A673 (cell line): ENCODE measurements around the gene CHRNA7. TPM values are rescaled to one million over a fixed set of nuclear protein-coding genes. Genes with fewer than 3 reads are reported as not detected.

Source experiments
- BruUV-seq: library from RNA; stranded (reverse); fragments of 400-500 nt; replicated peaks from 2 replicates; lab custom pipeline; 2021; lab: Mats Ljungman, UMichigan
- CTCF ChIA-PET: fragments of 300-600 bp; sonication (Branson Sonifier 250); formaldehyde crosslinking; loops from one replicate; lab custom pipeline; 2022; ENCODE audit warnings: antibody characterized with exemption; lab: Charles Lee
- POLR2A ChIA-PET: fragments of 300-600 bp; sonication (Branson Sonifier 250); formaldehyde crosslinking; loops from one replicate; lab custom pipeline; 2022; ENCODE audit warnings: antibody characterized with exemption; ENCODE audit not compliant: low non-redundant PET; lab: Charles Lee
- DNase-seq: peaks from one replicate; pipeline ENCODE4 v3.0.0-alpha.2; 2015; ENCODE audit warnings: low spot score
- H3K27ac ChIP-seq: fragments of 200-600 bp; sonication (generic); 2 replicates; pipeline ENCODE4 v1.5.1; 2016; ENCODE audit warnings: mixed run types, low read depth, mild to moderate bottlenecking, mixed read lengths, antibody characterized with exemption, low read length; ENCODE audit not compliant: poor library complexity, severe bottlenecking
- H3K27me3 ChIP-seq: fragments of 200-600 bp; sonication (generic); replicated peaks from 2 replicates; pipeline ENCODE4 v1.6.1; 2017; ENCODE audit warnings: mixed run types, low read depth, mild to moderate bottlenecking, mixed read lengths, antibody characterized with exemption, low read length; ENCODE audit not compliant: insufficient read depth, poor library complexity
- H3K36me3 ChIP-seq: fragments of 200-600 bp; sonication (generic); 2 replicates; pipeline ENCODE4 v1.6.1; 2016; ENCODE audit warnings: mixed run types, mild to moderate bottlenecking, mixed read lengths, antibody characterized with exemption, low read length; ENCODE audit not compliant: insufficient read depth, poor library complexity, severe bottlenecking
- H3K4me1 ChIP-seq: fragments of 200-600 bp; sonication (generic); 2 replicates; pipeline ENCODE4 v1.6.1; 2017; ENCODE audit warnings: mixed run types, mild to moderate bottlenecking, mixed read lengths, antibody characterized with exemption, low read length; ENCODE audit not compliant: insufficient read depth, poor library complexity, severe bottlenecking
- H3K4me3 ChIP-seq: fragments of 200-600 bp; sonication (generic); 2 replicates; pipeline ENCODE4 v1.5.1; 2016; ENCODE audit warnings: low read depth, mixed run types, mild to moderate bottlenecking, mixed read lengths, low read length; ENCODE audit not compliant: poor library complexity, severe bottlenecking
- H3K9me3 ChIP-seq: fragments of 200-600 bp; sonication (generic); 2 replicates; pipeline ENCODE4 v1.6.1; 2016; ENCODE audit warnings: mixed run types, low read depth, mild to moderate bottlenecking, mixed read lengths, antibody characterized with exemption, low read length; ENCODE audit not compliant: poor library complexity, severe bottlenecking
- EZH2 ChIP-seq: fragments of 200-600 bp; sonication (generic); IDR thresholded peaks from 2 replicates; pipeline ENCODE4 v1.6.1; 2017; ENCODE audit warnings: borderline replicate concordance, low read depth, mild to moderate bottlenecking, mixed read lengths, antibody characterized with exemption, low read length; ENCODE audit not compliant: poor library complexity, severe bottlenecking
- intact Hi-C: fragments of 100-400 bp; cut with micrococcal nuclease; formaldehyde crosslinking; loops from one replicate; pipeline ENCODE4 v1.10.0; 2022; ENCODE audit not compliant: unreplicated experiment
- total RNA-seq: library from RNA; stranded (reverse); gene quantifications from 2 replicates; pipeline ENCODE4 v1.2.3, GENCODE V29; 2021
- TF ChIP-seq, protein P1 (sequence below): fragments of 300-800, 200-600 bp; sonication (generic); conservative IDR thresholded peaks from 2 replicates; pipeline ENCODE4 v1.5.1; 2017; ENCODE audit warnings: low read depth, mild to moderate bottlenecking, antibody characterized with exemption, low read length, moderate library complexity, mixed read lengths

The CHRNA7 gene
- total RNA-seq, 1 experiment from 2014 or later: 3.7 TPM

DNA sequence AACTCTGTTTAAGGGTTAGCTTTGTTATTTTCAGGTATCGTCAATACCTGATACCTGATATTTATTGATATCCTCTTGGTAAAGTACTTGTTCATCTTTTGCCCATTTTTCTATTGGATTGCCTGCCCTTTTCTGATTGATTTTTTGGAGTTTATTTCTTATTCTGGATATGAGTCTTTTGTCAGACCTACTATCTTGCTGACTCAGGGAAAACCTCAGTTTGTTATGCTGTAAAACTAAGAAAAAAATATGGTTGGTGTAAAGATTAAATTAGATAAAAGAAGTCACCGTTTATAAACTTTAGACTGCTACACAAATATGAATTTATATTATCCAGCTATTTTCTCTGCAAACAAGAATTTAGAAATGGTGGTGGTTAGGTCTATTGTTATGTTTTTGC lies 65.9 kb downstream of the CHRNA7 start:
- CTCF ChIA-PET: no interaction called here
- TF ChIP-seq, protein P1, sequence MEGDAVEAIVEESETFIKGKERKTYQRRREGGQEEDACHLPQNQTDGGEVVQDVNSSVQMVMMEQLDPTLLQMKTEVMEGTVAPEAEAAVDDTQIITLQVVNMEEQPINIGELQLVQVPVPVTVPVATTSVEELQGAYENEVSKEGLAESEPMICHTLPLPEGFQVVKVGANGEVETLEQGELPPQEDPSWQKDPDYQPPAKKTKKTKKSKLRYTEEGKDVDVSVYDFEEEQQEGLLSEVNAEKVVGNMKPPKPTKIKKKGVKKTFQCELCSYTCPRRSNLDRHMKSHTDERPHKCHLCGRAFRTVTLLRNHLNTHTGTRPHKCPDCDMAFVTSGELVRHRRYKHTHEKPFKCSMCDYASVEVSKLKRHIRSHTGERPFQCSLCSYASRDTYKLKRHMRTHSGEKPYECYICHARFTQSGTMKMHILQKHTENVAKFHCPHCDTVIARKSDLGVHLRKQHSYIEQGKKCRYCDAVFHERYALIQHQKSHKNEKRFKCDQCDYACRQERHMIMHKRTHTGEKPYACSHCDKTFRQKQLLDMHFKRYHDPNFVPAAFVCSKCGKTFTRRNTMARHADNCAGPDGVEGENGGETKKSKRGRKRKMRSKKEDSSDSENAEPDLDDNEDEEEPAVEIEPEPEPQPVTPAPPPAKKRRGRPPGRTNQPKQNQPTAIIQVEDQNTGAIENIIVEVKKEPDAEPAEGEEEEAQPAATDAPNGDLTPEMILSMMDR: no peak
- TF ChIP-seq EZH2: no peak
- Histone ChIP-seq H3K4me1 (no peaks in the 10 kb centered on the region), H3K4me3 (no peak overlapping the region), H3K9me3 (no peaks in the 10 kb centered on the region), H3K36me3 (no peaks in the 10 kb centered on the region), H3K27ac (no peak overlapping the region), H3K27me3 (no peaks in the 10 kb centered on the region)
- intact Hi-C loops: no loop called here
- POLR2A ChIA-PET: no interaction called here
- no TSS peak for BruUV-seq
- DNase-seq: no peak

DNA sequence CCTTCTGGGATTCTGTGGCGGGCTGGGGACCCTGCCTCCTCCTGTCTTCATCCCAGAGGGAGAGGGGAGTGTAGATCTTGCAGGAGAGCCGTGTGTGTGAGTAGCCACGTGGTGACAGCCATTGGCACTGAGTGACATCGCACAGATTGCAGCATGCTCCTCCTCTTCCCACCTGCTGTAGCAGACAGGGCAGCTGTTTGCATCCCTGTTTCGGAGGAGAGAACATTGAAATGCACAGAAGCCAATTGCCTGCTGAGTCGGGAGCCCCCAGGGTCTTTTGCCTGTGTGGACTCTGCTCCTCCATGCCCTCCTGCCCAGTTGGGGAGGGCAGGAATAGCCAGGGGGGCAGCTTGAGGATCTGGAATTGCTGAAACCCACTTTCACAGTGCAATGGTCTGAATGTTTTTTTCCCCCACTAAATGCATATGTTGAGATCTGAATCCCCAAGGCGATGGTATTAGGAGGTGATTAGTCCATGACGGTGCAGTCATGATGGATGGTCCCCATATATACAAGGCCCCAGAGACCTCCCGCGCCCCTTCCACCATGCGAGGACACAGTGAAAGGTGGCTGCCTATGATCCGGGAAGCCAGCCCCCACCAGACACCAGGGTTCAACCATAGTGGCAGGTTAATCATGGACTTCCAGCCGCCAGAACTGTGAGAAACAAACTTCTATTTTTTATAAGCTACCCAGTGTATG lies 66.8 kb downstream of the CHRNA7 start:
- H3K27ac ChIP-seq: no peak overlapping the region
- intact Hi-C loops: no loop called here
- no peak for DNase-seq
- H3K36me3 ChIP-seq: no peaks in the 10 kb centered on the region
- TF ChIP-seq EZH2: no peak
- TF ChIP-seq, protein P1: no peak
- no peaks in the 10 kb centered on the region for H3K9me3 ChIP-seq
- no peaks in the 10 kb centered on the region for H3K27me3 ChIP-seq
- POLR2A ChIA-PET: interaction anchor here (0.6 kb wide), 1 partner anchor 11 kb away, joined by 5 read pairs; no protein-coding TSS in a partner anchor
- no peaks in the 10 kb centered on the region for H3K4me1 ChIP-seq
- H3K4me3 ChIP-seq: no peak overlapping the region
- CTCF ChIA-PET: no interaction called here
- BruUV-seq: no TSS peak

DNA sequence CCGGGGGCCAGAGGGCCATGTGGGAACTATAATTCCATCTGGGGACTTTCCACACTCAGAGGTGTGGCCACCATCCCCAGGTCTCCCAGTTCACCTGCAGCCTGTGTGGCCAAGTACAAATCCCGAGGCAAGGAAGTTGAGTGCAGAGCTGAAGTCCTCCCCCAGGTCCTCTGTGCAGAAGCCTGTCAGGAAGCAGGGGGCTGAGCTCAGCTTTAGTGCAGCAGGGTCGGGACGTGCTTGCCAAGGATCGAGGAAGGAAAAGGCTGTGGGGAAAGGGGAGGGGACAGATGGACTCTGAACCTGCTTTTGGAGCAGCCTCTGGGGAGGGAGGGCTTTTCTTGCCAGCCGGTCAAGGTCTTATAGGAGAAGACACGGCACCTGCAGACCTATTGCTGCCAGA lies 67.7 kb downstream of the CHRNA7 start:
- intact Hi-C loops: no loop called here
- Histone ChIP-seq H3K36me3 (no peaks in the 10 kb centered on the region), H3K4me3 (no peak overlapping the region), H3K27me3 (no peaks in the 10 kb centered on the region), H3K4me1 (no peaks in the 10 kb centered on the region), H3K27ac (no peak overlapping the region), H3K9me3 (no peaks in the 10 kb centered on the region)
- BruUV-seq: no TSS peak
- ChIA-PET CTCF (no interaction called here), POLR2A (interaction anchor here (0.6 kb wide), 1 partner anchor 12 kb away, joined by 5 read pairs; no protein-coding TSS in a partner anchor)
- DNase-seq: no peak
- no peak for TF ChIP-seq EZH2
- TF ChIP-seq, protein P1: no peak
